HG03280 (cell line): ENCODE measurements around the gene MRPL36.

Experiments
- ATAC-seq: cut with Tn5 transposase; IDR thresholded peaks from one replicate; pipeline ENCODE4 v1.9.1; 2021; ENCODE audit warnings: mild to moderate bottlenecking, moderate library complexity; ENCODE audit not compliant: unreplicated experiment

Gene MRPL36

GRCh38 chr5:1751026-1751863, 48.4 kb downstream of the MRPL36 start:
- ATAC-seq, result no peak

GRCh38 chr5:1750469-1750868, 49.2 kb downstream of the MRPL36 start:
- no peak for ATAC-seq

- no peak for ATAC-seq
These were observed 50.1 kb downstream of the MRPL36 start for GRCh38 chr5:1749346-1750124.

GRCh38 chr5:1748845-1749244, 50.8 kb downstream of the MRPL36 start:
- no peak for ATAC-seq
